ENCODE data around the gene ARHGEF40. TPM values are rescaled to one million over a fixed set of nuclear protein-coding genes. Genes with fewer than 3 reads are reported as not detected.

Gene ARHGEF40
- total and polyA plus RNA-seq, 2 donors (not counting 1 experiment from before 2014, with no cell fraction given), result 1.0 to 1.7 TPM

DNA sequence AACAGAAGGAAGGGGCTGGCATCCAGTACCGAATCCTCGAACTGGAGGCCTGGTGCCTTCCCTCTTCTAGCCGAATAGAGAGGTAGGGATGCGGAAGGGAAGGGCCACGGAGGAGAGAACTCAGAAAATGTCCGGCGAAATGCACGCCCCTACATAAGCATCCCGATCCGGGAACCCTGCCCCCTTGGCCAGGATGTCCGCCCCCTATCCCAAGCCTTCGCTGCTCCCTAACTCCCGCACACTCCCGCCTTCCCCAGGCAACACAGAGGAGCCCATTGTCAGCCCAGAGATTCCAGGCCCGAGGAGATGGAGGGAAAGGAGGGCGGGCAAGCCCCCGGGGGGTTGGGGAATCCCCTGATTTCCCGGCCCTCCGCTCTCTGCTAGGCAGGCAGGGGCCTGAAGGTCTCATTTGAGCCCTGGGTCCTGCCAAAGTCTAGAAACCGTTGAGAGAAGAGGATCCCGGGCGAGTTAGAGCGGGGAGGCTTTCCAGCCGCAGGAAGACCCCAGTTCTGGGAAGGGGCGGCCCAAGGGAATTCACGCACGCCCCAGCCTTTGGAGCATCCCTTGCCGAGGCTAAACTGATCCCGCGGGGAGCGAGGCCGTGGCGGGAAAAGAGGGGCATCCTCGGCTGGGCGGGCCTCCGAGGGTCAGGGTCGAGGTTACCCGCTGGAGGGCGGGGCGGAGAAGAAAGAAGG is 569 bp upstream of the ARHGEF40 start:
- H3K4me3 Mint-ChIP-seq, result peak overlapping the region; percentile 85
- peaks cover 0 to 50% (median 18%) of the 10 kb centered on the region in 4 experiments for H3K27me3 ChIP-seq (replicated peaks in 1 of 4; ENCODE audit: control extremely low read depth in 1 of 4, control insufficient read depth in 3 of 4, insufficient read depth in 4 of 4, low read length in 3 of 4)
- peaks cover 34% of the 10 kb centered on the region for H3K27me3 Mint-ChIP-seq

More for the DNA sequence above, 569 bp upstream of the ARHGEF40 start:
- Mint-ChIP-seq H3K9me3 (ENCODE audit: insufficient read depth) (no peaks in the 10 kb centered on the region), H3K4me1 (peaks cover 44% of the 10 kb centered on the region), H3K27ac (peak overlapping the region; percentile 41)
- Histone ChIP-seq H2AFZ (ENCODE audit: insufficient read depth, low read depth, low read length, poor library complexity, severe bottlenecking) (peak overlapping the region; percentile 43), H3K4me2 (replicated peaks; ENCODE audit: low read depth, low read length, poor library complexity, severe bottlenecking) (peak overlapping the region; percentile 97), H3K79me2 (ENCODE audit: control insufficient read depth, insufficient read depth, low read length) (no peaks in the 10 kb centered on the region), H3K36me3 (replicated peaks in 1 of 2; ENCODE audit: control extremely low read depth in 1 of 2, control insufficient read depth in 1 of 2, extremely low read depth in 1 of 2, insufficient read depth in 2 of 2, low read length in 1 of 2) (no peaks in the 10 kb centered on the region), H3K9me3 (ENCODE audit: control extremely low read depth in 1 of 3, control insufficient read depth in 2 of 3, insufficient read depth in 1 of 3, low read length in 2 of 3) (peaks cover 0 to 9% (median 0%) of the 10 kb centered on the region in 3 donors), H3K4me3 (ENCODE audit: control extremely low read depth in 1 of 5, extremely low read depth in 1 of 5, insufficient read depth in 1 of 5, low read depth in 2 of 5, low read length in 4 of 5) (peak overlapping the region; percentile 8 to 69 (median 53)), H3K9ac (ENCODE audit: low read length) (peak overlapping the region; percentile 70), H4K20me1 (ENCODE audit: control insufficient read depth, insufficient read depth, low read length, poor library complexity, severe bottlenecking) (no peaks in the 10 kb centered on the region), H3K4me1 (ENCODE audit: control insufficient read depth in 2 of 2, insufficient read depth in 2 of 2, low read length in 2 of 2) (peaks cover 34 to 40% of the 10 kb centered on the region in 2 donors), H3K27ac (ENCODE audit: low read length in 2 of 2) (no peak overlapping the region)
- DNase-seq (peak; percentile 56), ATAC-seq (ENCODE audit: low read depth) (no peak)
- ChIA-PET POLR2A (interaction anchor here (2.7 kb wide), 1 partner anchor 35 kb away, joined by 27 read pairs; no protein-coding TSS in a partner anchor), CTCF (interaction anchor here (1.3 to 6.4 kb wide), 11 partner anchors 8 to 67 kb away, joined by 4 to 276 read pairs (median 73); partner anchors contain the start of gene TMEM253)
- intact Hi-C loops (cut with micrococcal nuclease), result loop anchor here (2.0 to 5.0 kb wide), 2 partner anchors 45 to 488 kb away; partner anchors contain the start of gene NDRG2
- TF ChIP-seq, protein P1, sequence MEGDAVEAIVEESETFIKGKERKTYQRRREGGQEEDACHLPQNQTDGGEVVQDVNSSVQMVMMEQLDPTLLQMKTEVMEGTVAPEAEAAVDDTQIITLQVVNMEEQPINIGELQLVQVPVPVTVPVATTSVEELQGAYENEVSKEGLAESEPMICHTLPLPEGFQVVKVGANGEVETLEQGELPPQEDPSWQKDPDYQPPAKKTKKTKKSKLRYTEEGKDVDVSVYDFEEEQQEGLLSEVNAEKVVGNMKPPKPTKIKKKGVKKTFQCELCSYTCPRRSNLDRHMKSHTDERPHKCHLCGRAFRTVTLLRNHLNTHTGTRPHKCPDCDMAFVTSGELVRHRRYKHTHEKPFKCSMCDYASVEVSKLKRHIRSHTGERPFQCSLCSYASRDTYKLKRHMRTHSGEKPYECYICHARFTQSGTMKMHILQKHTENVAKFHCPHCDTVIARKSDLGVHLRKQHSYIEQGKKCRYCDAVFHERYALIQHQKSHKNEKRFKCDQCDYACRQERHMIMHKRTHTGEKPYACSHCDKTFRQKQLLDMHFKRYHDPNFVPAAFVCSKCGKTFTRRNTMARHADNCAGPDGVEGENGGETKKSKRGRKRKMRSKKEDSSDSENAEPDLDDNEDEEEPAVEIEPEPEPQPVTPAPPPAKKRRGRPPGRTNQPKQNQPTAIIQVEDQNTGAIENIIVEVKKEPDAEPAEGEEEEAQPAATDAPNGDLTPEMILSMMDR (IDR thresholded peaks at IDR 0.05), result no peak
- TF ChIP-seq EZH2 (IDR thresholded peaks at IDR 0.05; ENCODE audit: borderline replicate concordance, insufficient read depth, low read depth, low read length, poor library complexity, severe bottlenecking), result peak; percentile 11
- 1% methylated on average over 37 of the region's 40 CpGs for WGBS (ENCODE audit: insufficient coverage)

Measured in B cell (primary cell).